Liver (tissue), 9 donors: ENCODE data around the gene TCHP. TPM values are rescaled to one million over a fixed set of nuclear protein-coding genes. Genes with fewer than 3 reads are reported as not detected.

ENCODE experiments used
- DNase-seq: peaks from one replicate; pipeline ENCODE4 v3.0.0-alpha.2; 2017; ENCODE audit warnings: low spot score
- H3K27ac ChIP-seq, 2 donors: one replicate each; pipeline ENCODE4 v1.7.0; 2013; ENCODE audit warnings: inconsistent platforms in 2 of 2, low read length in 2 of 2, control low read depth in 1 of 2, low read depth in 1 of 2, mild to moderate bottlenecking in 1 of 2
- H3K27me3 ChIP-seq, 4 donors: one replicate each; pipeline versions ENCODE4 v1.6.1 to v1.7.0; 2013; ENCODE audit warnings: low read length in 3 of 4, inconsistent platforms in 1 of 4, mild to moderate bottlenecking in 1 of 4, moderate library complexity in 1 of 4; ENCODE audit not compliant: control insufficient read depth in 4 of 4, insufficient read depth in 4 of 4
- H3K36me3 ChIP-seq, 4 donors: one replicate each; pipeline versions ENCODE4 v1.6.1 to v1.7.0; 2013; ENCODE audit warnings: low read length in 3 of 4, mild to moderate bottlenecking in 3 of 4, low read depth in 1 of 4, moderate library complexity in 1 of 4; ENCODE audit not compliant: control insufficient read depth in 4 of 4, insufficient read depth in 3 of 4
- H3K4me1 ChIP-seq, 4 donors: one replicate each; pipeline versions ENCODE4 v1.6.1 to v1.7.0; 2013; ENCODE audit warnings: low read length in 3 of 4, mild to moderate bottlenecking in 3 of 4, moderate library complexity in 1 of 4; ENCODE audit not compliant: control insufficient read depth in 4 of 4, insufficient read depth in 4 of 4
- H3K4me3 ChIP-seq, 3 donors: one replicate each; pipeline versions ENCODE4 v1.6.1 to v1.7.0; 2013; ENCODE audit warnings: low read length in 3 of 3, control low read depth in 1 of 3, low read depth in 1 of 3, mild to moderate bottlenecking in 1 of 3
- H3K9ac ChIP-seq, 2 donors: one replicate each; pipeline ENCODE4 v1.7.0; 2013; ENCODE audit warnings: low read length in 2 of 2, mild to moderate bottlenecking in 2 of 2, moderate library complexity in 2 of 2, control low read depth in 1 of 2, low read depth in 1 of 2
- H3K9me3 ChIP-seq, 4 donors: one replicate each; pipeline versions ENCODE4 v1.6.1 to v1.7.0; 2013; ENCODE audit warnings: low read length in 3 of 4; ENCODE audit not compliant: control insufficient read depth in 4 of 4
- ATF3 ChIP-seq: IDR thresholded peaks from 2 replicates; pipeline ENCODE4 v1.6.1; 2016; ENCODE audit warnings: antibody characterized with exemption
- CTCF ChIP-seq: fragments of 150-350 bp; IDR thresholded peaks from 2 replicates; pipeline ENCODE4 v1.5.1; 2017; ENCODE audit warnings: improper control_type of control experiment, low read depth, low read length; ENCODE audit not compliant: missing input control
- EGR1 ChIP-seq, 2 donors: IDR thresholded peaks; 2 replicates each; pipeline ENCODE4 v1.6.1; 2016 to 2018; ENCODE audit warnings: antibody characterized with exemption in 2 of 2, low read depth in 2 of 2
- FOXA1 ChIP-seq: IDR thresholded peaks from 2 replicates; pipeline ENCODE4 v1.6.1; 2016; ENCODE audit warnings: antibody characterized with exemption
- FOXA2 ChIP-seq: IDR thresholded peaks from 2 replicates; pipeline ENCODE4 v1.6.1; 2016; ENCODE audit warnings: antibody characterized with exemption
- GABPA ChIP-seq, 2 donors: IDR thresholded peaks in 1 of 2; conservative IDR thresholded peaks in 1 of 2; 2 replicates each; pipeline ENCODE4 v1.6.1; 2016; ENCODE audit warnings: antibody characterized with exemption in 2 of 2, mild to moderate bottlenecking in 1 of 2, moderate library complexity in 1 of 2
- HNF4A ChIP-seq, 2 donors: conservative IDR thresholded peaks; 2 replicates each; pipeline ENCODE4 v1.6.1; 2016; ENCODE audit warnings: antibody characterized with exemption in 2 of 2, mild to moderate bottlenecking in 2 of 2
- HNF4G ChIP-seq: IDR thresholded peaks from 2 replicates; pipeline ENCODE4 v1.6.1; 2016; ENCODE audit warnings: antibody characterized with exemption
- JUND ChIP-seq, 2 donors: IDR thresholded peaks; 2 replicates each; pipeline ENCODE4 v1.6.1; 2016; ENCODE audit warnings: antibody characterized with exemption in 2 of 2
- MAX ChIP-seq: IDR thresholded peaks from 2 replicates; pipeline ENCODE4 v1.6.1; 2016; ENCODE audit warnings: antibody characterized with exemption
- NR2F2 ChIP-seq: IDR thresholded peaks from 2 replicates; pipeline ENCODE4 v1.6.1; 2016; ENCODE audit warnings: antibody characterized with exemption
- RAD21 ChIP-seq, 2 donors: IDR thresholded peaks; 2 replicates each; pipeline ENCODE4 v1.6.1; 2016; ENCODE audit warnings: antibody characterized with exemption in 2 of 2, mild to moderate bottlenecking in 2 of 2
- REST ChIP-seq: IDR thresholded peaks from 2 replicates; pipeline ENCODE4 v1.6.1; 2016; ENCODE audit warnings: antibody characterized with exemption, mild to moderate bottlenecking
- RXRA ChIP-seq, 2 donors: IDR thresholded peaks; 2 replicates each; pipeline ENCODE4 v1.6.1; 2017 to 2018; ENCODE audit warnings: antibody characterized with exemption in 2 of 2, mild to moderate bottlenecking in 1 of 2
- SP1 ChIP-seq: IDR thresholded peaks from 2 replicates; pipeline ENCODE4 v1.6.1; 2018; ENCODE audit warnings: antibody characterized with exemption, mild to moderate bottlenecking
- TAF1 ChIP-seq: conservative IDR thresholded peaks from 2 replicates; pipeline ENCODE4 v1.6.1; 2016; ENCODE audit warnings: antibody characterized with exemption, mild to moderate bottlenecking
- YY1 ChIP-seq: IDR thresholded peaks from 2 replicates; pipeline ENCODE4 v1.6.1; 2016; ENCODE audit warnings: antibody characterized with exemption, mild to moderate bottlenecking
- ZBTB33 ChIP-seq: IDR thresholded peaks from 2 replicates; pipeline ENCODE4 v1.6.1; 2016; ENCODE audit warnings: antibody characterized with exemption
- WGBS: extraction: QIAGEN DNeasy Blood & Tissue Kit; methylation state at CpG from one replicate; pipeline ENCODE4 v1.1.7; 2013; 5-methylcytosine and 5-hydroxymethylcytosine counted together
- polyA plus RNA-seq, 2 donors: library from polyadenylated mRNA; stranded (reverse) in 1 of 2; unstranded in 1 of 2; fragments of 200-250 nt in 1 of 2; fragments of >200 nt in 1 of 2; fragmentation: Nextera tagmentation in 1 of 2; extraction: Ambion mirVana in 1 of 2; gene quantifications; one replicate each; pipeline versions ENCODE4 v1.2.1 to v1.2.3, GENCODE V29; 2013 to 2015
- total RNA-seq, 2 donors: library from RNA; depleted of rRNA; stranded (reverse); fragments of >200 nt; gene quantifications; one replicate each; pipeline ENCODE4 v1.2.3, GENCODE V29; 2014
- donor health status: healthy.
- donor health status: healthy.
- donor health status: healthy.
- donor health status: healthy.
- donor health status: healthy.

Gene TCHP
- total and polyA plus RNA-seq, 4 donors: 5.0 to 9.8 (median 5.2) TPM

- TF ChIP-seq RXRA (IDR thresholded peaks at IDR 0.05): no peak
- no peak for TF ChIP-seq RAD21 (IDR thresholded peaks at IDR 0.05)
- no peak for TF ChIP-seq GABPA (IDR thresholded peaks at IDR 0.05 in 1 of 2, conservative IDR thresholded peaks at IDR 0.05 in 1 of 2)
- no peak for TF ChIP-seq NR2F2
- TF ChIP-seq TAF1: no peak
- TF ChIP-seq SP1: no peak
- no peak for TF ChIP-seq FOXA1
- TF ChIP-seq REST: no peak
- no peak for TF ChIP-seq HNF4G
- TF ChIP-seq HNF4A (conservative IDR thresholded peaks at IDR 0.05): no peak
- TF ChIP-seq YY1: no peak
- no peak for TF ChIP-seq ZBTB33
- no peak for TF ChIP-seq MAX
- TF ChIP-seq FOXA2: no peak
- no peak for TF ChIP-seq EGR1 (IDR thresholded peaks at IDR 0.05; ENCODE audit: low read depth in 2 of 2)
- no peak for TF ChIP-seq CTCF
- no peak for TF ChIP-seq ATF3
- no peak for TF ChIP-seq JUND (IDR thresholded peaks at IDR 0.05)
- Histone ChIP-seq H3K4me3 (no peak overlapping the region), H3K27ac (no peak overlapping the region), H3K4me1 (peaks cover 0 to 1% (median 0%) of the 10 kb centered on the region in 4 donors), H3K36me3 (no peaks in the 10 kb centered on the region), H3K27me3 (no peaks in the 10 kb centered on the region), H3K9ac (no peak overlapping the region), H3K9me3 (no peaks in the 10 kb centered on the region)
- WGBS: 62% methylated on average over 4 of the region's 4 CpGs
- DNase-seq: no peak
Observed at GRCh38 chr12:109894939-109895338, 5.1 kb upstream of the TCHP start.

GRCh38 chr12:109896188-109896587 is 3.9 kb upstream of the TCHP start:
- Histone ChIP-seq H3K9me3 (no peaks in the 10 kb centered on the region), H3K27ac (no peak overlapping the region), H3K9ac (no peak overlapping the region), H3K27me3 (no peaks in the 10 kb centered on the region), H3K4me3 (no peak overlapping the region), H3K4me1 (peaks cover 1 to 8% (median 6%) of the 10 kb centered on the region in 4 donors), H3K36me3 (no peaks in the 10 kb centered on the region)
- DNase-seq: no peak
- 93% methylated on average over 6 of the region's 6 CpGs for WGBS
- TF ChIP-seq ATF3 (no peak), RAD21 (IDR thresholded peaks at IDR 0.05) (no peak), FOXA2 (no peak), NR2F2 (no peak), MAX (no peak), EGR1 (IDR thresholded peaks at IDR 0.05; ENCODE audit: low read depth in 2 of 2) (no peak), SP1 (no peak), CTCF (no peak), FOXA1 (no peak), REST (no peak)
